ENCODE results near the gene ARHGEF11. TPM values are rescaled to one million over a fixed set of nuclear protein-coding genes. Genes with fewer than 3 reads are reported as not detected.

Gene ARHGEF11
- total RNA-seq = 10 to 100 TPM; 15.3 to 16.6 TPM

DNA sequence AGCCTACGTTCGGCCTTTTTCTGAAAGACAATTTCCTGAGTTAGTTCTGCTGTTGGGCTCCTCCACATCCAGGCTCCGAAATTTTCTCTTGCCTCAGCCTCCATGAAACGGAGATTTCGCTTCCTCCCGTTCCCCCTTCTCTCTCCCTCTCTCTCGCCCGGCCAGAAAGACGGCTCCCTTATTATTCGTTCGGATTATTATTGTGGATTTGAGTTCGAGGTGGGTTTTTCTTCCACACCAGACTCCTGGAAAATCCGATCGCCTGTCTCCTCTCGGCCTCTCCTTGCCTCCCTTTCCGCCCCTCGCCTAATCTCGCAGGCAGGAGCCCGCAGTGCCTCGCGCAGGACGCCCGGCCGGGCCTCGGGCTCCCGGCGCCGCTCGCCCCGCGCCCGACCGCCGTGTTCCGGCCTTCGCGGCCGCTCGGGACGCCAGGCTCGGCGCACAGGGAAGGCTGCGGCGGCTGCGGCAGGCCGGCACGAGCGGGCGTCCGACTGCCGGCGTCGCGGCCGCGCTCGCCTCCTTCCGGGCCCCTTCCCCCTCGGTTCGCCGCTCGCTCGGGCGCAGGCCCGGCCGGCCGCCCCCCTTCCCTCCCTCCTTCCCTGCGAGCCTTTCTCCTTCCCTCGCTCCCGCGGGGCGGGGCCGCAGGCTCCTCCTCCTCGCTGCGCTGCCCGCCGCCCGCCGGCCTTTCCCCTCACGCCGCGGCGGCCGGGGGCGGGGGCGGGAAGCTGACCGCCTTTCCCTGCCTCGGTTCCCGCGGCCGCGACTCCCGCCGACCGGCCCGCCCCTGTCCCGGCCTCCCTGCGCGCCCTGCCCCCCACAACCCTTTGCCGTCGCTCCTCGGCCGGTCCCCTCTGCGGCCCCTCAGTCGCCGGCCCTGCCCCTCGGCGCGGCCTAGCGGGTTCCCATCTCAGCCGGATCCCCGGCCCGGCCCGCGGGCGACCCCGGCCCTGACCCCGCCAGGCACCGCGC lies at the start of gene ARHGEF11:
ARHGEF11 (minus strand) TSS at position 493 of the 969 bp plus-strand sequence. CDS start 1,412 bp downstream, outside the sequence.
- H3K4me3 Mint-ChIP-seq = peak within 1 kb of the TSS; percentile 73
- ATAC-seq (peak; percentile 52), DNase-seq (no peak)
- peaks cover 14% of the 10 kb centered on the region for H3K4me1 Mint-ChIP-seq (ENCODE audit: low read depth)
- H3K27me3 Mint-ChIP-seq (ENCODE audit: low read depth) = peaks cover 71% of the 10 kb centered on the region
- POLR2A ChIA-PET = no interaction called here
- H3K36me3 Mint-ChIP-seq (ENCODE audit: low read depth) = peaks cover 2% of the 10 kb centered on the region
- no peaks in the 10 kb centered on the region for H3K9me3 Mint-ChIP-seq (ENCODE audit: insufficient read depth)
- CTCF ChIA-PET = interaction anchor here (1.1 kb wide), 1 partner anchor 419 kb away, joined by 3 read pairs; no protein-coding TSS in a partner anchor
- H3K27ac Mint-ChIP-seq = no peak within 1 kb of the TSS

GRCh38 chr1:157095091-157095490 lies 49.5 kb upstream of the ARHGEF11 start:
- no peak overlapping the region for H3K27ac Mint-ChIP-seq
- peaks cover 2% of the 10 kb centered on the region for H3K27me3 Mint-ChIP-seq (ENCODE audit: low read depth)

GRCh38 chr1:157092831-157093230 lies 47.3 kb upstream of the ARHGEF11 start:
- CTCF ChIA-PET = interaction anchor here (1.9 kb wide), 1 partner anchor 68 kb away, joined by 4 read pairs; no protein-coding TSS in a partner anchor
- ATAC-seq = no peak

More at GRCh38 chr1:157095091-157095490, 49.5 kb upstream of the ARHGEF11 start:
- Mint-ChIP-seq H3K36me3 (ENCODE audit: low read depth) (no peaks in the 10 kb centered on the region), H3K4me1 (ENCODE audit: low read depth) (peaks cover 3% of the 10 kb centered on the region), H3K4me3 (no peak overlapping the region), H3K9me3 (ENCODE audit: insufficient read depth) (no peaks in the 10 kb centered on the region)
- ChIA-PET CTCF (interaction anchor here (3.6 kb wide), 1 partner anchor 62 kb away, joined by 16 read pairs; no protein-coding TSS in a partner anchor), POLR2A (no interaction called here)
- ATAC-seq (no peak), DNase-seq (no peak)

GRCh38 chr1:157091668-157092273 lies 46.2 kb upstream of the ARHGEF11 start:
- POLR2A ChIA-PET = no interaction called here

More at GRCh38 chr1:157092831-157093230, 47.3 kb upstream of the ARHGEF11 start:
- DNase-seq = no peak
- Mint-ChIP-seq H3K4me1 (ENCODE audit: low read depth) (no peaks in the 10 kb centered on the region), H3K4me3 (no peak overlapping the region), H3K36me3 (ENCODE audit: low read depth) (no peaks in the 10 kb centered on the region), H3K27me3 (ENCODE audit: low read depth) (peaks cover 2% of the 10 kb centered on the region), H3K9me3 (ENCODE audit: insufficient read depth) (no peaks in the 10 kb centered on the region), H3K27ac (no peak overlapping the region)
- POLR2A ChIA-PET = no interaction called here

GRCh38 chr1:157091186-157091585 lies 45.6 kb upstream of the ARHGEF11 start:
- no peak for DNase-seq
- Mint-ChIP-seq H3K4me3 (no peak overlapping the region), H3K27me3 (ENCODE audit: low read depth) (no peaks in the 10 kb centered on the region), H3K4me1 (ENCODE audit: low read depth) (no peaks in the 10 kb centered on the region), H3K36me3 (ENCODE audit: low read depth) (no peaks in the 10 kb centered on the region), H3K27ac (no peak overlapping the region), H3K9me3 (ENCODE audit: insufficient read depth) (no peaks in the 10 kb centered on the region)
- ChIA-PET CTCF (interaction anchor here (1.6 to 8.8 kb wide), 11 partner anchors 8 to 70 kb away, joined by 4 to 470 read pairs (median 27); partner anchors contain the start of gene ETV3L), POLR2A (interaction anchor here (1.6 kb wide), 1 partner anchor 65 kb away, joined by 18 read pairs; no protein-coding TSS in a partner anchor)
- ATAC-seq = no peak

More at GRCh38 chr1:157091668-157092273, 46.2 kb upstream of the ARHGEF11 start:
- peaks cover under 1% of the 10 kb centered on the region for H3K27me3 Mint-ChIP-seq (ENCODE audit: low read depth)
- no peak overlapping the region for H3K4me3 Mint-ChIP-seq
- no peaks in the 10 kb centered on the region for H3K4me1 Mint-ChIP-seq (ENCODE audit: low read depth)
- no peaks in the 10 kb centered on the region for H3K36me3 Mint-ChIP-seq (ENCODE audit: low read depth)
- no peak overlapping the region for H3K27ac Mint-ChIP-seq
- no peaks in the 10 kb centered on the region for H3K9me3 Mint-ChIP-seq (ENCODE audit: insufficient read depth)
- DNase-seq (no peak), ATAC-seq (no peak)
- CTCF ChIA-PET = interaction anchor here (1.9 to 8.8 kb wide), 7 partner anchors 11 to 70 kb away, joined by 18 to 470 read pairs (median 42); no protein-coding TSS in a partner anchor

- Mint-ChIP-seq H3K36me3 (ENCODE audit: low read depth) (no peaks in the 10 kb centered on the region), H3K4me3 (no peak overlapping the region), H3K4me1 (ENCODE audit: low read depth) (no peaks in the 10 kb centered on the region), H3K27ac (no peak overlapping the region), H3K9me3 (ENCODE audit: insufficient read depth) (no peaks in the 10 kb centered on the region), H3K27me3 (ENCODE audit: low read depth) (no peaks in the 10 kb centered on the region)
- ChIA-PET POLR2A (interaction anchor here (1.6 kb wide), 1 partner anchor 65 kb away, joined by 18 read pairs; no protein-coding TSS in a partner anchor), CTCF (interaction anchor here (0.6 to 8.8 kb wide), 22 partner anchors 8 to 573 kb away, joined by 3 to 470 read pairs (median 10); partner anchors contain the start of genes ETV3 and ETV3L)
- no peak for DNase-seq
- no peak for ATAC-seq
Observed at GRCh38 chr1:157090771-157091170, 45.2 kb upstream of the ARHGEF11 start.

DNA sequence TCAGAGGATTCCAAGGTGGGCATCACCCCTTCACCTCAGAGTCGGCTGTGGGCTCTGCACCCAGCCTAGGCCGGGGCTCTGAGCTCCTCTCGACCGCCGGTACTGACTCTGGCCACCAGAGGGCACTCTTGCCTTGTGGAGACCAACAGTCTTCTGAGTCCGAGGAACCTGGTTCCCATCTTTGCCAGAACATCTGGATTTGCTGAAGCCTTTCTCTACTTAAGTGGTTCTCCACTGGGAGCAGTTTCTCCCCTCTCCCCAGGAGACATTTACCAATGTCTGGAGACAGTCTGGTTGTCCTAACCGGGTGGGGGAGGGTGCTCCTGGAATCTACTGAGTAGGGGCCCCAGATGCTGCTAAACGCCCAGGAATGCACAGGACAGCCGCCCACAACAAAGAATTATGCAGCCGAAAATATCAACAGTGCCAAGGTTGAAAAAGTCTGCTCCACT lies 44.7 kb upstream of the ARHGEF11 start:
- Mint-ChIP-seq H3K36me3 (ENCODE audit: low read depth) (no peaks in the 10 kb centered on the region), H3K27ac (no peak overlapping the region), H3K9me3 (ENCODE audit: insufficient read depth) (no peaks in the 10 kb centered on the region), H3K4me1 (ENCODE audit: low read depth) (no peaks in the 10 kb centered on the region), H3K27me3 (ENCODE audit: low read depth) (no peaks in the 10 kb centered on the region), H3K4me3 (no peak overlapping the region)
- POLR2A ChIA-PET = interaction anchor here (1.6 kb wide), 1 partner anchor 66 kb away, joined by 18 read pairs; no protein-coding TSS in a partner anchor
- DNase-seq (peak; percentile 89), ATAC-seq (peak; percentile 94)
- CTCF ChIA-PET = interaction anchor here (0.6 to 8.8 kb wide), 31 partner anchors 9 to 574 kb away, joined by 3 to 470 read pairs (median 7); partner anchors contain the start of genes ETV3 and ETV3L

GRCh38 chr1:157089789-157090188 lies 44.2 kb upstream of the ARHGEF11 start:
- ATAC-seq = peak; percentile 30
- Mint-ChIP-seq H3K4me3 (no peak overlapping the region), H3K36me3 (ENCODE audit: low read depth) (no peaks in the 10 kb centered on the region), H3K9me3 (ENCODE audit: insufficient read depth) (no peaks in the 10 kb centered on the region), H3K27ac (no peak overlapping the region), H3K4me1 (ENCODE audit: low read depth) (no peaks in the 10 kb centered on the region), H3K27me3 (ENCODE audit: low read depth) (no peaks in the 10 kb centered on the region)
- ChIA-PET CTCF (interaction anchor here (0.6 to 8.8 kb wide), 30 partner anchors 9 to 406 kb away, joined by 3 to 470 read pairs (median 7); partner anchors contain the start of genes ETV3 and ETV3L), POLR2A (interaction anchor here (1.6 kb wide), 1 partner anchor 66 kb away, joined by 18 read pairs; no protein-coding TSS in a partner anchor)
- no peak for DNase-seq

- CTCF ChIA-PET = interaction anchor here (1.2 to 8.8 kb wide), 6 partner anchors 15 to 118 kb away, joined by 3 to 470 read pairs (median 28); no protein-coding TSS in a partner anchor
- Mint-ChIP-seq H3K27ac (no peak overlapping the region), H3K27me3 (ENCODE audit: low read depth) (peaks cover 3% of the 10 kb centered on the region), H3K4me1 (ENCODE audit: low read depth) (no peaks in the 10 kb centered on the region), H3K9me3 (ENCODE audit: insufficient read depth) (no peaks in the 10 kb centered on the region), H3K36me3 (ENCODE audit: low read depth) (no peaks in the 10 kb centered on the region), H3K4me3 (no peak overlapping the region)
- POLR2A ChIA-PET = no interaction called here
- no peak for DNase-seq
- no peak for ATAC-seq
Observed at GRCh38 chr1:157088607-157089006, 43.1 kb upstream of the ARHGEF11 start.

DNA sequence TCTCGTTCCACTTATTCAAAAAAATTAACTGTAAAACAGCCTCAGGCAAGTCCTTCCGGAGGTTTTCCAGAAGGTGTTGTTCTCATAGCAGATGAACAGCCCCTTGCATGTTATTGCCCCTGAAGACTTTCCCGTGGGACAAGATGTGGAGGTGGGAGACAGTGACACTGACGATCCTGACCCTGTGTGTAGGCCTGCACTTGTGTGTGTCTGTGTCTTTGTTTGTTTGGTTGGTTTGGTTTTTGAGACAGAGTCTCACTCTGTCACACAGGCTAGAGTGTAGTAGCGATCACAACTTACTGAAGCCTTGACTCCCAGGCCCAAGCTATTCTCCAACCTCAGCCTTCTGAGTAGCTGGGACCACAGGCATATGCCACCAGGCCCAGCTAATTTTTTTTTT lies 41.5 kb upstream of the ARHGEF11 start:
- Mint-ChIP-seq H3K27ac (no peak overlapping the region), H3K36me3 (ENCODE audit: low read depth) (no peaks in the 10 kb centered on the region), H3K9me3 (ENCODE audit: insufficient read depth) (no peaks in the 10 kb centered on the region), H3K4me1 (ENCODE audit: low read depth) (no peaks in the 10 kb centered on the region), H3K4me3 (no peak overlapping the region), H3K27me3 (ENCODE audit: low read depth) (peaks cover 6% of the 10 kb centered on the region)
- ATAC-seq (no peak), DNase-seq (no peak)
- CTCF ChIA-PET = interaction anchor here (0.8 to 8.8 kb wide), 3 partner anchors 49 to 74 kb away, joined by 3 to 470 read pairs (median 5); no protein-coding TSS in a partner anchor
- POLR2A ChIA-PET = no interaction called here

- DNase-seq (no peak), ATAC-seq (no peak)
- no peak overlapping the region for H3K27ac Mint-ChIP-seq
- H3K27me3 Mint-ChIP-seq (ENCODE audit: low read depth) = peaks cover 6% of the 10 kb centered on the region
- H3K36me3 Mint-ChIP-seq (ENCODE audit: low read depth) = no peaks in the 10 kb centered on the region
- H3K9me3 Mint-ChIP-seq (ENCODE audit: insufficient read depth) = no peaks in the 10 kb centered on the region
- POLR2A ChIA-PET = no interaction called here
- H3K4me3 Mint-ChIP-seq = no peak overlapping the region
- CTCF ChIA-PET = interaction anchor here (1.0 to 8.8 kb wide), 2 partner anchors 50 to 66 kb away, joined by 5 to 470 read pairs; no protein-coding TSS in a partner anchor
- no peaks in the 10 kb centered on the region for H3K4me1 Mint-ChIP-seq (ENCODE audit: low read depth)
Observed at GRCh38 chr1:157086299-157086698, 40.8 kb upstream of the ARHGEF11 start.

Measured in activated CD8-positive, alpha-beta T cell treated with anti-CD3 and anti-CD28 coated beads, Interleukin-2, amount 10 ng/mL, durations not matched to agents 7 days and 5 days (primary cell).